ENCODE results near the gene COMP.

The COMP gene

GRCh38 chr19:18768997-18769891 is 21.9 kb downstream of the COMP start:
- Histone ChIP-seq H3K79me2 (ENCODE audit: insufficient read depth, low read length) (no peaks in the 10 kb centered on the region), H3K36me3 (ENCODE audit: insufficient read depth, low read length) (no peaks in the 10 kb centered on the region), H3K27me3 (ENCODE audit: insufficient read depth, low read length, poor library complexity, severe bottlenecking) (no peaks in the 10 kb centered on the region), H3F3A (ENCODE audit: low read depth) (no peaks in the 10 kb centered on the region), H3K9me3 (ENCODE audit: insufficient read depth, low read depth, low read length) (no peaks in the 10 kb centered on the region), H3K9me2 (replicated peaks; ENCODE audit: low read depth, low read length) (no peaks in the 10 kb centered on the region), H2AFZ (ENCODE audit: low read length) (no peak overlapping the region), H3K4me2 (ENCODE audit: low read depth, low read length, poor library complexity, severe bottlenecking) (no peak overlapping the region), H3K9ac (ENCODE audit: low read depth, low read length, poor library complexity, severe bottlenecking) (no peak overlapping the region), H3K4me1 (ENCODE audit: insufficient read depth, low read length, poor library complexity, severe bottlenecking) (peaks cover 9% of the 10 kb centered on the region), H3K4me3 (ENCODE audit: low read length, poor library complexity, severe bottlenecking) (no peak overlapping the region), H4K20me1 (ENCODE audit: insufficient read depth, low read length, poor library complexity, severe bottlenecking) (no peaks in the 10 kb centered on the region)
- no peak for TF ChIP-seq CTCF (conservative IDR thresholded peaks at IDR 0.05; ENCODE audit: low read length)
- TF ChIP-seq EZH2phosphoT487 (IDR thresholded peaks at IDR 0.05; ENCODE audit: borderline replicate concordance), result no peak

GRCh38 chr19:18768046-18768771 is 22.9 kb downstream of the COMP start:
- Histone ChIP-seq H3F3A (ENCODE audit: low read depth) (no peaks in the 10 kb centered on the region), H3K27me3 (ENCODE audit: insufficient read depth, low read length, poor library complexity, severe bottlenecking) (no peaks in the 10 kb centered on the region), H3K9me2 (replicated peaks; ENCODE audit: low read depth, low read length) (no peaks in the 10 kb centered on the region), H3K4me3 (ENCODE audit: low read length, poor library complexity, severe bottlenecking) (no peak overlapping the region), H3K36me3 (ENCODE audit: insufficient read depth, low read length) (no peaks in the 10 kb centered on the region), H2AFZ (ENCODE audit: low read length) (no peak overlapping the region), H3K4me1 (ENCODE audit: insufficient read depth, low read length, poor library complexity, severe bottlenecking) (peaks cover 10% of the 10 kb centered on the region), H3K9ac (ENCODE audit: low read depth, low read length, poor library complexity, severe bottlenecking) (no peak overlapping the region), H3K9me3 (ENCODE audit: insufficient read depth, low read depth, low read length) (no peaks in the 10 kb centered on the region), H3K4me2 (ENCODE audit: low read depth, low read length, poor library complexity, severe bottlenecking) (no peak overlapping the region), H3K79me2 (ENCODE audit: insufficient read depth, low read length) (no peaks in the 10 kb centered on the region), H4K20me1 (ENCODE audit: insufficient read depth, low read length, poor library complexity, severe bottlenecking) (no peaks in the 10 kb centered on the region)
- TF ChIP-seq CTCF (conservative IDR thresholded peaks at IDR 0.05; ENCODE audit: low read length) (no peak), EZH2phosphoT487 (IDR thresholded peaks at IDR 0.05; ENCODE audit: borderline replicate concordance) (no peak)

GRCh38 chr19:18765224-18765623 is 25.9 kb downstream of the COMP start:
- Histone ChIP-seq H3F3A (ENCODE audit: low read depth) (no peaks in the 10 kb centered on the region), H3K4me3 (ENCODE audit: low read length, poor library complexity, severe bottlenecking) (no peak overlapping the region), H3K27me3 (ENCODE audit: insufficient read depth, low read length, poor library complexity, severe bottlenecking) (no peaks in the 10 kb centered on the region), H4K20me1 (ENCODE audit: insufficient read depth, low read length, poor library complexity, severe bottlenecking) (no peaks in the 10 kb centered on the region), H3K9me2 (replicated peaks; ENCODE audit: low read depth, low read length) (no peaks in the 10 kb centered on the region), H2AFZ (ENCODE audit: low read length) (no peak overlapping the region), H3K36me3 (ENCODE audit: insufficient read depth, low read length) (no peaks in the 10 kb centered on the region), H3K79me2 (ENCODE audit: insufficient read depth, low read length) (no peaks in the 10 kb centered on the region), H3K4me2 (ENCODE audit: low read depth, low read length, poor library complexity, severe bottlenecking) (no peak overlapping the region), H3K4me1 (ENCODE audit: insufficient read depth, low read length, poor library complexity, severe bottlenecking) (peaks cover 10% of the 10 kb centered on the region), H3K9ac (ENCODE audit: low read depth, low read length, poor library complexity, severe bottlenecking) (no peak overlapping the region), H3K9me3 (ENCODE audit: insufficient read depth, low read depth, low read length) (no peaks in the 10 kb centered on the region)
- TF ChIP-seq EZH2phosphoT487 (IDR thresholded peaks at IDR 0.05; ENCODE audit: borderline replicate concordance), result no peak
- TF ChIP-seq CTCF (conservative IDR thresholded peaks at IDR 0.05; ENCODE audit: low read length), result no peak
